Neutrophil (primary cell): ENCODE results near the gene MAMDC2.

ENCODE experiments used
- H3K27ac ChIP-seq: fragments of 200-600 bp; sonication (generic); 2 replicates; pipeline ENCODE4 v1.5.1; 2016; ENCODE audit warnings: mild to moderate bottlenecking, moderate library complexity
- H3K27me3 ChIP-seq: fragments of 200-600 bp; sonication (generic); 2 replicates; pipeline ENCODE4 v1.6.0; 2016; ENCODE audit warnings: mild to moderate bottlenecking
- H3K36me3 ChIP-seq: fragments of 200-600 bp; sonication (generic); 2 replicates; pipeline ENCODE4 v1.5.1; 2017
- H3K4me1 ChIP-seq, 2 experiments: fragments of 200-600 bp in 1 of 2; sonication (generic) in 1 of 2; 1 replicate in 1 of 2; 2 replicates in 1 of 2; pipeline versions ENCODE4 v1.5.1 to v1.6.1; 2013 to 2016; ENCODE audit warnings: low read depth in 1 of 2, low read length in 1 of 2, mild to moderate bottlenecking in 1 of 2, moderate library complexity in 1 of 2; ENCODE audit not compliant: control insufficient read depth in 1 of 2, insufficient read depth in 1 of 2
- H3K4me3 ChIP-seq, 2 experiments: fragments of 200-600 bp in 1 of 2; sonication (generic) in 1 of 2; 1 replicate in 1 of 2; 2 replicates in 1 of 2; pipeline ENCODE4 v1.5.1; 2013 to 2016; ENCODE audit warnings: low read depth in 1 of 2, low read length in 1 of 2, mild to moderate bottlenecking in 1 of 2, moderate library complexity in 1 of 2
- H3K9me3 ChIP-seq: fragments of 200-600 bp; sonication (generic); 2 replicates; pipeline ENCODE4 v1.5.1; 2016
- TF ChIP-seq, protein P1 (sequence below): fragments of 200-600 bp; sonication (generic); IDR thresholded peaks from 2 replicates; pipeline ENCODE4 v1.5.1; 2016; ENCODE audit warnings: antibody characterized with exemption

MAMDC2 gene

DNA sequence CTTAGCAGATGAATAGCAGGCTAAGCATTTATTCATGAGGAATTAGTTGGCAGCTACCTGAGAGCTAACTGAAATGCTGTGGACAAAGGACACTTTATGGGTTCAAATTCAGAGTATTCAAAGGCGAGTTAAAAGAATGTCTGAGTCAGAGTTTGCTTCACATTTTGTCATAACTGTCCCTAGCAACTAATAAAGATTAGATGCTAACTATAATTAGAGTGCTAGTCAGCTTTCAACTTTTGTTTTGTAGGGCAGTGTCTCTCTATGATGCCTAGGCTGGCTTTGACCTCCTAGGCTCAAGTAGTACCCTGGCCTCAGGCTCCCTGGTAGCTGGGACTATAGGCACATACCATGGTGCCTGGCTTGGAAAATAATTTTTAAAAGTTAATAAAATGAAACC is 219.8 kb downstream of the MAMDC2 start:
- peaks cover 10% of the 10 kb centered on the region in 2 experiments for H3K4me1 ChIP-seq
- H3K4me3 ChIP-seq, result no peak overlapping the region
- no peak overlapping the region for H3K27ac ChIP-seq

More for the DNA sequence above, 219.8 kb downstream of the MAMDC2 start:
- TF ChIP-seq, protein P1, sequence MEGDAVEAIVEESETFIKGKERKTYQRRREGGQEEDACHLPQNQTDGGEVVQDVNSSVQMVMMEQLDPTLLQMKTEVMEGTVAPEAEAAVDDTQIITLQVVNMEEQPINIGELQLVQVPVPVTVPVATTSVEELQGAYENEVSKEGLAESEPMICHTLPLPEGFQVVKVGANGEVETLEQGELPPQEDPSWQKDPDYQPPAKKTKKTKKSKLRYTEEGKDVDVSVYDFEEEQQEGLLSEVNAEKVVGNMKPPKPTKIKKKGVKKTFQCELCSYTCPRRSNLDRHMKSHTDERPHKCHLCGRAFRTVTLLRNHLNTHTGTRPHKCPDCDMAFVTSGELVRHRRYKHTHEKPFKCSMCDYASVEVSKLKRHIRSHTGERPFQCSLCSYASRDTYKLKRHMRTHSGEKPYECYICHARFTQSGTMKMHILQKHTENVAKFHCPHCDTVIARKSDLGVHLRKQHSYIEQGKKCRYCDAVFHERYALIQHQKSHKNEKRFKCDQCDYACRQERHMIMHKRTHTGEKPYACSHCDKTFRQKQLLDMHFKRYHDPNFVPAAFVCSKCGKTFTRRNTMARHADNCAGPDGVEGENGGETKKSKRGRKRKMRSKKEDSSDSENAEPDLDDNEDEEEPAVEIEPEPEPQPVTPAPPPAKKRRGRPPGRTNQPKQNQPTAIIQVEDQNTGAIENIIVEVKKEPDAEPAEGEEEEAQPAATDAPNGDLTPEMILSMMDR, result no peak
- Histone ChIP-seq H3K9me3 (no peaks in the 10 kb centered on the region), H3K27me3 (no peaks in the 10 kb centered on the region), H3K36me3 (peaks cover 21% of the 10 kb centered on the region)
